T-helper 1 cell treated with Interleukin-12 subunit alpha and Interleukin-12 subunit beta and Interleukin-4 antibody, amounts not matched to agents 30 μg/mL and 1 μg/mL, for 36 hours (primary cell): Measurements from ENCODE around the gene PLAU.
"Not testable (repeated sequence)": the region's sequence is repeated elsewhere in the genome, so short reads cannot be mapped to it uniquely, and the experiment has no call there.

Experiments
- H3K27ac Mint-ChIP-seq: one replicate; pipeline ENCODE4 v1.8.0; 2021; ENCODE audit warnings: mild to moderate bottlenecking, mixed read lengths
- H3K27me3 Mint-ChIP-seq: one replicate; pipeline ENCODE4 v1.8.0; 2021; ENCODE audit warnings: low read depth, mixed read lengths
- H3K36me3 Mint-ChIP-seq: one replicate; pipeline ENCODE4 v1.8.0; 2021; ENCODE audit warnings: low read depth, mixed read lengths
- H3K4me1 Mint-ChIP-seq: one replicate; pipeline ENCODE4 v1.8.0; 2021; ENCODE audit warnings: low read depth, mixed read lengths
- H3K4me3 Mint-ChIP-seq: one replicate; pipeline ENCODE4 v1.8.0; 2021; ENCODE audit warnings: mild to moderate bottlenecking, moderate library complexity, mixed read lengths
- H3K9me3 Mint-ChIP-seq: one replicate; pipeline ENCODE4 v1.8.0; 2021; ENCODE audit warnings: mixed read lengths

PLAU gene

DNA sequence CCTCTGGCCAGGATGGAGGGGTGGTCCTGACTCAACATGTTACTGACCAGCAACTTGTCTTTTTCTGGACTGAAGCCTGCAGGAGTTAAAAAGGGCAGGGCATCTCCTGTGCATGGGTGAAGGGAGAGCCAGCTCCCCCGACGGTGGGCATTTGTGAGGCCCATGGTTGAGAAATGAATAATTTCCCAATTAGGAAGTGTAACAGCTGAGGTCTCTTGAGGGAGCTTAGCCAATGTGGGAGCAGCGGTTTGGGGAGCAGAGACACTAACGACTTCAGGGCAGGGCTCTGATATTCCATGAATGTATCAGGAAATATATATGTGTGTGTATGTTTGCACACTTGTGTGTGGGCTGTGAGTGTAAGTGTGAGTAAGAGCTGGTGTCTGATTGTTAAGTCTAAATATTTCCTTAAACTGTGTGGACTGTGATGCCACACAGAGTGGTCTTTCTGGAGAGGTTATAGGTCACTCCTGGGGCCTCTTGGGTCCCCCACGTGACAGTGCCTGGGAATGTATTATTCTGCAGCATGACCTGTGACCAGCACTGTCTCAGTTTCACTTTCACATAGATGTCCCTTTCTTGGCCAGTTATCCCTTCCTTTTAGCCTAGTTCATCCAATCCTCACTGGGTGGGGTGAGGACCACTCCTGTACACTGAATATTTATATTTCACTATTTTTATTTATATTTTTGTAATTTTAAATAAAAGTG lies 6.0 kb downstream of the PLAU start:
- peaks cover 21% of the 10 kb centered on the region for H3K36me3 Mint-ChIP-seq
- H3K9me3 Mint-ChIP-seq, result peaks cover 13% of the 10 kb centered on the region
- H3K27me3 Mint-ChIP-seq, result peaks cover 47% of the 10 kb centered on the region
- no peak overlapping the region for H3K4me3 Mint-ChIP-seq
- H3K27ac Mint-ChIP-seq, result no peak overlapping the region
- H3K4me1 Mint-ChIP-seq, result peaks cover 16% of the 10 kb centered on the region

GRCh38 chr10:73917566-73918305 lies 6.8 kb downstream of the PLAU start:
- peaks cover 24% of the 10 kb centered on the region for H3K4me1 Mint-ChIP-seq
- H3K36me3 Mint-ChIP-seq, result peaks cover 21% of the 10 kb centered on the region
- peaks cover 13% of the 10 kb centered on the region for H3K9me3 Mint-ChIP-seq
- H3K27ac Mint-ChIP-seq, result no peak overlapping the region
- peaks cover 44% of the 10 kb centered on the region for H3K27me3 Mint-ChIP-seq
- no peak overlapping the region for H3K4me3 Mint-ChIP-seq

GRCh38 chr10:73919481-73919880 lies 8.5 kb downstream of the PLAU start:
- not testable (repeated sequence) for H3K27ac Mint-ChIP-seq, H3K4me3 Mint-ChIP-seq
- H3K36me3 Mint-ChIP-seq, result peaks cover 22% of the 10 kb centered on the region
- peaks cover 13% of the 10 kb centered on the region for H3K9me3 Mint-ChIP-seq
- peaks cover 42% of the 10 kb centered on the region for H3K27me3 Mint-ChIP-seq
- peaks cover 31% of the 10 kb centered on the region for H3K4me1 Mint-ChIP-seq

DNA sequence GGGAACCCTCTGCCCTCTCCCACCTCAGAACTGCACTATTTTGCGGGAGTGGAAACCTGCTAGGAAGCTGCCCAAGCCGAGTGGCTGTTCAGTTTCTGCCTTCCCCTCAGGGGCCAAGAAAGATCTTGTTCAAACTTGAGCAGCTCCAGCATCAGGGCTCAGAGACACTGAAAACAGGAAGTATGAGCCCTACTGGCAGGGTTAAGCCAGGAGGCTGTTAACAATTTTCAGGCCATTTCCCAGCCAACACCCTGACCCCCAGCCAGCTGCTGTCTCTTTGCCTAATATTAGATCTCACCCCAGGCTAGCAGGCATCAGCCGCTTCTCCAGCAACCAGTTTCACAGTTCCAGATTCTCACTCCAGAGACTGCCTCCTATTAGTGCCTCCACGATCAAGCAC lies 9.2 kb downstream of the PLAU start:
- Mint-ChIP-seq H3K4me3 (no peak overlapping the region), H3K27ac (no peak overlapping the region)

DNA sequence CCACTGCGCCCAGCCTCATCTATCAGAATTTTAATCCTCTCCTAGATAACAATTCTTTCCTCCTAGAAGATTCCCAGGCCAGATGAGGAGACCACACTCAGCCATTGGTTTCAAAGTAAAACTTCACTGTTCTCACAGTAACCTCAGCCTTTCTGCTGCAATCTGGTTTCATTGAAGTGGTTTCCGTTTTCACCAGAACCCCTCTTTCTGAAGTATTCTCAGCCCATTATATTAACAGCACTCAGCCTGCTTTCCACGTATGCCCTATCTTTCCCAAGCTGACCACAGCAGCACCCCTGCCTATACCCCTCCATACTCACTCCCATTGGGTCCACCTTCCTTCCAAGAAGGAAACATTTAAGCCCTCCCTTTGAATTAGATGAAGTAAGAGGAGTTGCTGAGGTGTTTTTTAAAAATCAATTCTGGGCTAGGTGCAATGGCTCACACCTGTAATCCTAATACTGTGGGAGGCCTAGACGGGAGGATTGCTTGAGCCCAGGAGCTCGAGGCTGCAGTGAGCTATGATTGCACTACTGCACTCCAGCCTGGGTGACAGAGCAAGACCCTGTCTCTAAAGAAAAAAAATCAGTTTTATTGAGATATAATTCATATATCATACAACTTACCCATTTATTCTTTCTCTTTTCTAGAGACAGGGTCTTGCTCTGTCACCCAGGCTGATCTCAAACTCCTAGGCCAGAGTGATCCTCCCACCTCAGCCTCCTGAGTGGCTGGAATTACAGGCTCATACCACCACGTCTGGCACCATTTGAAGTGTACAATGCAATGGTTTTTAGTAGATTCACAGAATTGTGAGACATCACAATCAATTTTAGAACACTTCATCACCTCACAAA lies 11.3 kb downstream of the PLAU start:
- H3K9me3 Mint-ChIP-seq, result peaks cover 13% of the 10 kb centered on the region
- H3K27me3 Mint-ChIP-seq, result peaks cover 48% of the 10 kb centered on the region
- peaks cover 37% of the 10 kb centered on the region for H3K4me1 Mint-ChIP-seq
- peak overlapping the region; percentile 63 for H3K27ac Mint-ChIP-seq
- H3K36me3 Mint-ChIP-seq, result peaks cover 13% of the 10 kb centered on the region
- peak overlapping the region; percentile 45 for H3K4me3 Mint-ChIP-seq

More for the DNA sequence above, 9.2 kb downstream of the PLAU start:
- peaks cover 13% of the 10 kb centered on the region for H3K9me3 Mint-ChIP-seq
- H3K36me3 Mint-ChIP-seq, result peaks cover 23% of the 10 kb centered on the region
- peaks cover 42% of the 10 kb centered on the region for H3K27me3 Mint-ChIP-seq
- H3K4me1 Mint-ChIP-seq, result peaks cover 34% of the 10 kb centered on the region

DNA sequence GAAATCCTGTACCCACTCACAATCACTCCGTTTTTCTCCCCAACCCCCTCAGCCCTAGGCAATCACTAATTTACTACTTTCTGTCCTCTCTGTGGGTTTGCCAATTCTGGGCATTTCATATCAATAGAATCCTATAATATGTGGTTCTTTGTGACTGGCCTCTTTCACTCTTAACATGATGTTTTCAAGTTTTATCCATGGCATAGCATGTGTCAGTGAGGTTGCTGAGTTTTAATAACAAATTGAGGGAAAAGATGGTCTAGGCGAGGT lies 11.9 kb downstream of the PLAU start:
- Mint-ChIP-seq H3K36me3 (peaks cover 10% of the 10 kb centered on the region), H3K9me3 (peaks cover 8% of the 10 kb centered on the region), H3K27me3 (peaks cover 54% of the 10 kb centered on the region), H3K27ac (no peak overlapping the region), H3K4me3 (no peak overlapping the region), H3K4me1 (peaks cover 37% of the 10 kb centered on the region)

DNA sequence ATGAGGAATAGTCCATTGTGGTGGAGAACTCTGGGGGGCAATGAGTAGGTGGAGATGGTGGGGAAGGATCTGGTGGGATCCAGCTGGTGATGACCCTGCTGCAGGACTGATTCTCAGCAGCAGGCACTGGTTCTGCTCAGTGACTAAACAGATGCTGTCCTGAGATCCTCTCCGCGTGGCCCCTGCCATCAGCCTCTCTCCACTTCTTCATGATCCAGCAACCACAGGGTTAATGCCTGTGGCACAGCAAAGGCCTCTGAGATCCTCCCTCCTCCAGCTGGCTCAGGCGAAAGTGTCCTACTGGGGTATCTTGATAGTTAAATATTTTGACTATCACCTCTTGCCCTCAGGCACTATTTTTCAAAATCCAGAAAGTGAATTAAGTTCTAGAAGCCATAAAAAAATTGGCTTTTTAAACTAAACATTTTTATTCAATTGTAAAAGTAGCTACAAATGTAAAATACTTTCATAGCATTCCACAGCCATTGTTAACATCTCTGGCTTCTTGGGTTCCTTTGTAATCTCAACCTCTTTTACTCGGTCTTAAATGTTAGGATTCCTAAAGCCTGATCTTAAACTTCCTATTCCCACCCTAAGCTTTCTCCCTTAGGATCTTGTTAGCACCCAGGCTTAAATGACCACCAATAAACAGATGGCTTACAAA lies 13.1 kb downstream of the PLAU start:
- peaks cover 57% of the 10 kb centered on the region for H3K27me3 Mint-ChIP-seq
- peaks cover 8% of the 10 kb centered on the region for H3K36me3 Mint-ChIP-seq
- H3K27ac Mint-ChIP-seq, result no peak overlapping the region
- H3K4me1 Mint-ChIP-seq, result peaks cover 37% of the 10 kb centered on the region
- no peak overlapping the region for H3K4me3 Mint-ChIP-seq
- H3K9me3 Mint-ChIP-seq, result no peaks in the 10 kb centered on the region

DNA sequence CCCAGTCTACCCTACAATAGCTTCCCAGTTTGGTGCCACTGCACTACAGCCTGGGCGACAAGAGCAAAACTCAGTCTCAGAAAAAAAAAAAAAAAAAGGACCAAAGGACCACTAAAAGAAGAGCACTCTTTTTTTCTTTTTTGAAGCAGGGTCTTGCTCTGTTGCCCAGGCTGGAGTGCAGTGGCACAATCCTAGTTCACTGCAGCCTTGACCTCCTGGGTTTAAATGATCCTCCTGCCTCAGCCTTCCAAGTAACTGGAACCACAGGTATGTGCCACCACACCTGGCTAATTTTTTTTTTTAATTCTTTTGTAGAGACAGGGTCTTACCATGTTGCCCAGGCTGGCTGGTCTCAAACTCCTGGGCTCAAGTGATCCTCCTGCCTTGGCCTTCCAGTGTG lies 14.0 kb downstream of the PLAU start:
- no peak overlapping the region for H3K27ac Mint-ChIP-seq
- H3K36me3 Mint-ChIP-seq, result peaks cover 8% of the 10 kb centered on the region
- H3K4me3 Mint-ChIP-seq, result no peak overlapping the region
- peaks cover 61% of the 10 kb centered on the region for H3K27me3 Mint-ChIP-seq
- peaks cover 36% of the 10 kb centered on the region for H3K4me1 Mint-ChIP-seq
- no peaks in the 10 kb centered on the region for H3K9me3 Mint-ChIP-seq

DNA sequence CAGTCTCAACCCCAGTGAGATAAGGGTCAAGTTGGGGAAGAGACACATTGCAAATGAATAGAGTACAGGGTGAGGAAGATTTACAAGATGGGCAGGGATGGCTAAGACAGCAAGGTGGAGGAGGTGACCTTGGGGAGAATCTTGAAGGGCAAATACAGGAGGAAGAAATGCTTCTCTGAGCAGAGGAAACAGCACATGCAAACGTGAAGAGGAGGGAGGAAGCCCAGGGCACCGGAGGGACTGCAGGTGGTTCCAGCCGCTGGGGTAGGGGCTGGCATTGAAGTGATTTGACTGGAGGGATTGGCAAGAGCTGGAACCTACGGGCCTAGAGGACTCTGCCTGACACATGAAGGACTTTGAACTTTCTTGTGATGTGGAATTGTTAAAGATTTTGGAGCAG lies 14.6 kb downstream of the PLAU start:
- Mint-ChIP-seq H3K9me3 (no peaks in the 10 kb centered on the region), H3K4me1 (peaks cover 34% of the 10 kb centered on the region), H3K4me3 (no peak overlapping the region), H3K36me3 (peaks cover 8% of the 10 kb centered on the region), H3K27me3 (peaks cover 61% of the 10 kb centered on the region), H3K27ac (no peak overlapping the region)

DNA sequence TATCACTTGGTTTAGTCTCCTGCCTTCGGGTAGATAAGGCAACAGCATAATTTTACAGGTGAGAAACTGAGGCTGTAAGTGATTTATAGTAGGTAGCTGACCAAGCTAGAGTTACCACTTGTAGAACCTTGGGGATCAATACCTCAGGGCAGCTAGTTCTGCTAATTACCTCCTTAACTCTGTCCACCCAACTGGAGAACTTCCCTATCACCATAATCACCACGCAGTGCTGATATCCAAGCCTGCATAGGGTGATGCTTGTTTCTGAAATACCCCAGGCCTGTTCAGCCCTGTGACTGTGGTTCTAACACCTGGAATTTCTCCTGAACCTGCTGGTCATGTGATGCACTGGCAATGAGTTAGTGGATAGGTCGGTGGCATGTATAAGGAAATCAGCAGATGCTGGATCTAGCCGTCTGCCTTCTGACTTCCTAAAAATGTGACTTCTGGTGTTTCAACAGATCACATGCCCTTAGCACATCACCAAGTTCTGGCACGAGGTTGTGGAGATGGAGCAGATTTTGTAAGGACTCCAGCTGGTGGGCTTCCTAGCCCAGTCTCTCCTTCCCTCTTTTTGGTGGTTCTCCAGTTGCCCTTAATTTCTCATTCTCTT lies 15.3 kb downstream of the PLAU start:
- Mint-ChIP-seq H3K4me3 (no peak overlapping the region), H3K27ac (no peak overlapping the region), H3K36me3 (peaks cover 8% of the 10 kb centered on the region), H3K4me1 (peaks cover 34% of the 10 kb centered on the region), H3K9me3 (no peaks in the 10 kb centered on the region), H3K27me3 (peaks cover 61% of the 10 kb centered on the region)

DNA sequence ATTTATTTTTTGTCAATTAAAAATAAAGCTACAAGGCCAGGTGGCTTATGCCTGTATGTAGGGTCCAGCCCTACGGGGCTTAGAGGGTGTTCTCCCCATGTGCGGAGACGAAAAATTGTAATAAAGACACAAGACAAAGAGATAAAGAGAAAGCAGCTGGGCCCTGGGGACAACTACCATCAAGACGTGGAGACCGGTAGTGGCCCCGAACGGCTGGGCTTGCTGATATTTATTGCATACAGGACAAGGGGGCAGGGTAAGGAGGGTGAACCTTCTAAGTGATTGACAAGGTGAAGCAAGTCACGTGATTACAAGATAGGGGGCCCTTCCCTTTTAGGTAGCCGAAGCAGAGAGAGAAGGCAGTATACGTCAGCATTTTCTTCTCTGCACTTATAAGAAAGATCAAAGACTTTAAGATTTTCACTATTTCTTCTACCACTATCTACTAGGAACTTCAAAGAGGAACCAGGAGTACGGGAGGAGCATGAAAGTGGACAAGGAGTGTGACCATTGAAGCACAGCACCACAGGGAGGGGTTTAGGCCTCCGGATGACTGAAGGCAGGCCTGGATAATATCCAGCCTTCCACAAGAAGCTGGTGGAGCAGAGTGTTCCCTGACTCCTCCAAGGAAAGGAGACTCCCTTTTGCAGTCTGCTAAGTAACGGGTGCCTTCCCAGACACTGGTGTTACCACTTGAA lies 19.8 kb downstream of the PLAU start:
- not testable (repeated sequence) for H3K27ac Mint-ChIP-seq, H3K36me3 Mint-ChIP-seq, H3K4me3 Mint-ChIP-seq, H3K9me3 Mint-ChIP-seq
- peaks cover 26% of the 10 kb centered on the region for H3K4me1 Mint-ChIP-seq
- peaks cover 27% of the 10 kb centered on the region for H3K27me3 Mint-ChIP-seq

- no peaks in the 10 kb centered on the region for H3K9me3 Mint-ChIP-seq
- H3K4me3 Mint-ChIP-seq, result peak overlapping the region; percentile 41
- H3K4me1 Mint-ChIP-seq, result peaks cover 26% of the 10 kb centered on the region
- H3K36me3 Mint-ChIP-seq, result no peaks in the 10 kb centered on the region
- H3K27me3 Mint-ChIP-seq, result peaks cover 16% of the 10 kb centered on the region
- peak overlapping the region; percentile 75 for H3K27ac Mint-ChIP-seq
Observed at GRCh38 chr10:73931767-73932619, 21.1 kb downstream of the PLAU start.

DNA sequence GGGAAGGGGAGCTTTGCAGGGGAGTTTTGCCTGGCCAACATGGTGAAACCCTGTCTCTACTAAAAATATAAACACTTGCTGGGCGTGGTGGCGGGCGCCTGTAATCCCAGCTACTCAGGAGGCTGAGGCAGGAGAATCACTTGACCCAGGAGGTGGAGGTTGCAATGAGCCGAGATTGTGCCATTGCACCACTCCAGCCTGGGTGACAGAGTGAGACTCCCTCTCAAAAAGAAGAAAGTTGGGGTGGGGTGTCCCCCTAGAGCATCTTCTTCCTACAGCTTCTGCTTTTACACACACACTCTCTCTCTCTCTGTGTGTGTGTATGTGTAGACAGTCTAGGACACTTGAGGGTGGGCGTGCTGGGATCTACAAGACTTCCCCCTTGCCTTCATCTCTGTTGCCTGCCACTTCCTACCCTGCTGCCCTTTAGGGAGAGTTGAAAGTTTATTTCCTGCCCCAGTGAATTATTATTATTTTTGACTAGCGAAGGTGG lies 21.7 kb downstream of the PLAU start:
- peaks cover 9% of the 10 kb centered on the region for H3K27me3 Mint-ChIP-seq

More for the DNA sequence above, 21.7 kb downstream of the PLAU start:
- H3K27ac Mint-ChIP-seq, result peak overlapping the region; percentile 75
- no peaks in the 10 kb centered on the region for H3K36me3 Mint-ChIP-seq
- peak overlapping the region; percentile 41 for H3K4me3 Mint-ChIP-seq
- H3K4me1 Mint-ChIP-seq, result peaks cover 30% of the 10 kb centered on the region
- no peaks in the 10 kb centered on the region for H3K9me3 Mint-ChIP-seq
